DOHH2 (cell line): ENCODE measurements around the gene PROC.

ENCODE experiments used
- EZH2phosphoT487 ChIP-seq: fragments of 200-600 bp; sonication (generic); IDR thresholded peaks from 2 replicates; pipeline ENCODE4 v1.6.1; 2017; ENCODE audit warnings: borderline replicate concordance, mild to moderate bottlenecking, antibody characterized with exemption, low read length, moderate library complexity, mixed read lengths
- TF ChIP-seq, protein P1 (sequence below): fragments of 200-600 bp; sonication (generic); IDR thresholded peaks from one replicate; pipeline ENCODE4 v1.5.1; 2014; ENCODE audit warnings: antibody characterized with exemption, mild to moderate bottlenecking, low read depth, low read length; ENCODE audit not compliant: poor library complexity, severe bottlenecking

- TF ChIP-seq, protein P1, sequence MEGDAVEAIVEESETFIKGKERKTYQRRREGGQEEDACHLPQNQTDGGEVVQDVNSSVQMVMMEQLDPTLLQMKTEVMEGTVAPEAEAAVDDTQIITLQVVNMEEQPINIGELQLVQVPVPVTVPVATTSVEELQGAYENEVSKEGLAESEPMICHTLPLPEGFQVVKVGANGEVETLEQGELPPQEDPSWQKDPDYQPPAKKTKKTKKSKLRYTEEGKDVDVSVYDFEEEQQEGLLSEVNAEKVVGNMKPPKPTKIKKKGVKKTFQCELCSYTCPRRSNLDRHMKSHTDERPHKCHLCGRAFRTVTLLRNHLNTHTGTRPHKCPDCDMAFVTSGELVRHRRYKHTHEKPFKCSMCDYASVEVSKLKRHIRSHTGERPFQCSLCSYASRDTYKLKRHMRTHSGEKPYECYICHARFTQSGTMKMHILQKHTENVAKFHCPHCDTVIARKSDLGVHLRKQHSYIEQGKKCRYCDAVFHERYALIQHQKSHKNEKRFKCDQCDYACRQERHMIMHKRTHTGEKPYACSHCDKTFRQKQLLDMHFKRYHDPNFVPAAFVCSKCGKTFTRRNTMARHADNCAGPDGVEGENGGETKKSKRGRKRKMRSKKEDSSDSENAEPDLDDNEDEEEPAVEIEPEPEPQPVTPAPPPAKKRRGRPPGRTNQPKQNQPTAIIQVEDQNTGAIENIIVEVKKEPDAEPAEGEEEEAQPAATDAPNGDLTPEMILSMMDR: no peak
- no peak for TF ChIP-seq EZH2phosphoT487
Observed at GRCh38 chr2:127425540-127426490, 7.6 kb downstream of the PROC start.
